ENCODE measurements around the gene ZMYND8.

The ZMYND8 gene

GRCh38 chr20:47334022-47334551 lies 22.4 kb downstream of the ZMYND8 start:
- Histone ChIP-seq H3K9me2 (ENCODE audit: low read depth, low read length) (no peaks in the 10 kb centered on the region), H3F3A (ENCODE audit: insufficient read depth, low read length) (no peaks in the 10 kb centered on the region), H3K36me3 (ENCODE audit: insufficient read depth, low read length) (peaks cover 81% of the 10 kb centered on the region), H3K79me2 (ENCODE audit: insufficient read depth, low read length) (peaks cover 92% of the 10 kb centered on the region), H3K4me3 (ENCODE audit: low read depth, low read length, poor library complexity, severe bottlenecking) (no peak overlapping the region), H3K27me3 (ENCODE audit: insufficient read depth, low read length) (no peaks in the 10 kb centered on the region), H3K27ac (ENCODE audit: low read depth, low read length, poor library complexity, severe bottlenecking) (no peak overlapping the region), H2AFZ (ENCODE audit: low read length) (no peak overlapping the region), H3K4me2 (ENCODE audit: low read length) (no peak overlapping the region), H3K9ac (ENCODE audit: low read length) (no peak overlapping the region), H3K9me3 (ENCODE audit: low read length) (no peaks in the 10 kb centered on the region), H3K4me1 (ENCODE audit: insufficient read depth, low read length, severe bottlenecking) (peaks cover 40% of the 10 kb centered on the region), H4K20me1 (ENCODE audit: insufficient read depth, low read length) (no peaks in the 10 kb centered on the region)
- no peak for TF ChIP-seq CTCF (IDR thresholded peaks at IDR 0.05; ENCODE audit: low read length)
- TF ChIP-seq EZH2 (IDR thresholded peaks at IDR 0.05; ENCODE audit: borderline replicate concordance, low read length), result no peak

GRCh38 chr20:47332381-47333206 lies 23.9 kb downstream of the ZMYND8 start:
- Histone ChIP-seq H3K36me3 (ENCODE audit: insufficient read depth, low read length) (peaks cover 84% of the 10 kb centered on the region), H3K4me3 (ENCODE audit: low read depth, low read length, poor library complexity, severe bottlenecking) (no peak overlapping the region), H3K4me2 (ENCODE audit: low read length) (no peak overlapping the region), H4K20me1 (ENCODE audit: insufficient read depth, low read length) (no peaks in the 10 kb centered on the region), H3K4me1 (ENCODE audit: insufficient read depth, low read length, severe bottlenecking) (peaks cover 26% of the 10 kb centered on the region), H3F3A (ENCODE audit: insufficient read depth, low read length) (no peaks in the 10 kb centered on the region), H3K79me2 (ENCODE audit: insufficient read depth, low read length) (peaks cover 93% of the 10 kb centered on the region), H3K27ac (ENCODE audit: low read depth, low read length, poor library complexity, severe bottlenecking) (no peak overlapping the region), H2AFZ (ENCODE audit: low read length) (no peak overlapping the region), H3K9ac (ENCODE audit: low read length) (no peak overlapping the region), H3K27me3 (ENCODE audit: insufficient read depth, low read length) (no peaks in the 10 kb centered on the region), H3K9me3 (ENCODE audit: low read length) (no peaks in the 10 kb centered on the region), H3K9me2 (ENCODE audit: low read depth, low read length) (no peaks in the 10 kb centered on the region)
- TF ChIP-seq CTCF (IDR thresholded peaks at IDR 0.05; ENCODE audit: low read length) (no peak), EZH2 (IDR thresholded peaks at IDR 0.05; ENCODE audit: borderline replicate concordance, low read length) (no peak)

- TF ChIP-seq CTCF (IDR thresholded peaks at IDR 0.05; ENCODE audit: low read length) (no peak), EZH2 (IDR thresholded peaks at IDR 0.05; ENCODE audit: borderline replicate concordance, low read length) (no peak)
- no peaks in the 10 kb centered on the region for H3K27me3 ChIP-seq (ENCODE audit: insufficient read depth, low read length)
- no peak overlapping the region for H3K4me3 ChIP-seq (ENCODE audit: low read depth, low read length, poor library complexity, severe bottlenecking)
- no peaks in the 10 kb centered on the region for H3K9me2 ChIP-seq (ENCODE audit: low read depth, low read length)
- H3F3A ChIP-seq (ENCODE audit: insufficient read depth, low read length), result no peaks in the 10 kb centered on the region
- H3K4me2 ChIP-seq (ENCODE audit: low read length), result no peak overlapping the region
- H2AFZ ChIP-seq (ENCODE audit: low read length), result no peak overlapping the region
- no peak overlapping the region for H3K9ac ChIP-seq (ENCODE audit: low read length)
- H3K36me3 ChIP-seq (ENCODE audit: insufficient read depth, low read length), result peaks cover 90% of the 10 kb centered on the region
- H3K79me2 ChIP-seq (ENCODE audit: insufficient read depth, low read length), result peaks cover 93% of the 10 kb centered on the region
- peaks cover 11% of the 10 kb centered on the region for H3K4me1 ChIP-seq (ENCODE audit: insufficient read depth, low read length, severe bottlenecking)
- no peaks in the 10 kb centered on the region for H4K20me1 ChIP-seq (ENCODE audit: insufficient read depth, low read length)
- H3K27ac ChIP-seq (ENCODE audit: low read depth, low read length, poor library complexity, severe bottlenecking), result no peak overlapping the region
- no peaks in the 10 kb centered on the region for H3K9me3 ChIP-seq (ENCODE audit: low read length)
Observed at GRCh38 chr20:47330933-47331708, 25.4 kb downstream of the ZMYND8 start.

All from OCI-LY1 (cell line).